MG63 (cell line): ENCODE measurements around the gene CLEC4D. TPM values are rescaled to one million over a fixed set of nuclear protein-coding genes. Genes with fewer than 3 reads are reported as not detected.
"Not testable (repeated sequence)": the region's sequence is repeated elsewhere in the genome, so short reads cannot be mapped to it uniquely, and the experiment has no call there.

Experiments used
- DNase-seq: peaks from one replicate; pipeline ENCODE4 v3.0.0-alpha.2; 2020
- H3K27me3 ChIP-seq: fragments of 250-450 bp; sonication (Bioruptor Pico); 2 replicates; pipeline ENCODE4 v1.5.1; 2020; ENCODE audit warnings: mild to moderate bottlenecking, moderate library complexity
- H3K36me3 ChIP-seq: fragments of 250-450 bp; sonication (Bioruptor Pico); 2 replicates; pipeline ENCODE4 v1.5.1; 2020; ENCODE audit warnings: mild to moderate bottlenecking, moderate library complexity
- H3K4me3 ChIP-seq: fragments of 250-450 bp; sonication (Bioruptor Pico); 2 replicates; pipeline ENCODE4 v1.5.1; 2020; ENCODE audit warnings: mild to moderate bottlenecking, moderate library complexity
- H3K9me3 ChIP-seq: fragments of 250-450 bp; sonication (Bioruptor Pico); 2 replicates; pipeline ENCODE4 v1.5.1; 2020; ENCODE audit warnings: mild to moderate bottlenecking, moderate library complexity
- total RNA-seq: library from RNA; depleted of rRNA; stranded (reverse); fragments of >200 nt; shearing (Covaris generic); gene quantifications from 2 replicates; pipeline ENCODE4 v1.2.3, GENCODE V29; 2014; ENCODE audit warnings: low replicate concordance; rRNA removed

The CLEC4D gene
- not detected in 2 replicates for total RNA-seq

- no peak within 1 kb of the TSS for H3K4me3 ChIP-seq
- no peaks in the 10 kb centered on the region for H3K9me3 ChIP-seq
- DNase-seq, result no peak
- peaks cover 22% of the 10 kb centered on the region for H3K27me3 ChIP-seq
- no peaks in the 10 kb centered on the region for H3K36me3 ChIP-seq
These were observed at the start of gene CLEC4D for GRCh38 chr12:8513256-8513655. TSS of gene CLEC4D (plus strand) at chr12:8513503. CDS start at chr12:8513733, 230 bp downstream.

DNA sequence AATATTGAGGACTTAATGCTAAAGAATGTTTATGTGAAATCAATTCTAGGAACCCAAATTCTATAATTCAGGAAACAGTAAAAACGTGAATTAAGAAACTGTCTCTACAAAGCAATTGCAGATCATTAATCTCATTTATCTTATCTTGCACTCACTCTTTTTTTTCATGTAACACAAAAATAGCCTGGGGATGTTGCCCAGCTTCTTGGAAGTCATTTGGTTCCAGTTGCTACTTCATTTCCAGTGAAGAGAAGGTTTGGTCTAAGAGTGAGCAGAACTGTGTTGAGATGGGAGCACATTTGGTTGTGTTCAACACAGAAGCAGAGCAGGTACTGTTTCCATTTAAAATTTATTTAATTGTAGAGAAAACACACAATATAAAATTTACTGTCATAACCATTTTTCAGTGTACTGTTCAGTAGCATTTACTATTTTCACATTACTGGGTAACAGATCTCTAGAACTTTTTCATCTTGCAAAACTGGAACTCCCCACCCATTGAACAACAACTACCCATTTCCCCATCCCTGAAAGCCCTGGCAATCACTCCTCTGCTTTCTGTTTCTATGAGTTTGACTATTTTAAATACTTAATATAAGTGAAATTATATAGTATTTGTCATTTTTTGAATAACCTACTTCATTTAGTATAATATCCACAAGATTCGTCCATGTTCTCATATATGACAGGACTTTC is 47.9 kb upstream of the CLEC4D start:
- Histone ChIP-seq H3K27me3 (peaks cover 18% of the 10 kb centered on the region), H3K4me3 (no peak overlapping the region), H3K9me3 (no peaks in the 10 kb centered on the region; the same call in 1 of the 2 replicates), H3K36me3 (no peaks in the 10 kb centered on the region)
- no peak for DNase-seq

GRCh38 chr12:8466241-8466640 is 47.1 kb upstream of the CLEC4D start:
- no peaks in the 10 kb centered on the region for H3K36me3 ChIP-seq
- DNase-seq, result no peak
- no peaks in the 10 kb centered on the region; the same call in 1 of the 2 replicates for H3K9me3 ChIP-seq
- H3K4me3 ChIP-seq, result no peak overlapping the region
- peaks cover 21% of the 10 kb centered on the region for H3K27me3 ChIP-seq

DNA sequence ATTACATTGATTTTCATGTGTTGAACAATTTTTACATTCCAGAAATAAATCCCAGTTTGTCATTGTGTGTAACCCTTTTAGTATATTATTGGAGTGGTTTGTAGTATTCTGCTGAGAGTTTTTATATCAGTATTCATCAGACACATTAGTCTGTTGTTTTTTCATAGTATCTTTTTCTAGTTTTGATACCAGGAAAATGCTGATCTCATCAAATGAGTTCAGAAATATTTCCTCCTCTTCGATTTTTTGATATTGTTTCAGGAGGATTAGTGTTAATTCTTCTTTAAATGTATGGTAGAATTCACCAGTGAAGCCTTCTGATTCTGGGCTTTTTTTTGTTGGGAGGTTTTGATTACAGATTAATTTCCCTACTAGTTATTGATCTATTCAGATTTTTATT is 42.2 kb upstream of the CLEC4D start:
- no peaks in the 10 kb centered on the region for H3K36me3 ChIP-seq
- H3K4me3 ChIP-seq, result no peak overlapping the region
- no peak for DNase-seq
- no peaks in the 10 kb centered on the region; the same call in 1 of the 2 replicates for H3K9me3 ChIP-seq
- peaks cover 4% of the 10 kb centered on the region; the same call in 1 of the 2 replicates for H3K27me3 ChIP-seq

DNA sequence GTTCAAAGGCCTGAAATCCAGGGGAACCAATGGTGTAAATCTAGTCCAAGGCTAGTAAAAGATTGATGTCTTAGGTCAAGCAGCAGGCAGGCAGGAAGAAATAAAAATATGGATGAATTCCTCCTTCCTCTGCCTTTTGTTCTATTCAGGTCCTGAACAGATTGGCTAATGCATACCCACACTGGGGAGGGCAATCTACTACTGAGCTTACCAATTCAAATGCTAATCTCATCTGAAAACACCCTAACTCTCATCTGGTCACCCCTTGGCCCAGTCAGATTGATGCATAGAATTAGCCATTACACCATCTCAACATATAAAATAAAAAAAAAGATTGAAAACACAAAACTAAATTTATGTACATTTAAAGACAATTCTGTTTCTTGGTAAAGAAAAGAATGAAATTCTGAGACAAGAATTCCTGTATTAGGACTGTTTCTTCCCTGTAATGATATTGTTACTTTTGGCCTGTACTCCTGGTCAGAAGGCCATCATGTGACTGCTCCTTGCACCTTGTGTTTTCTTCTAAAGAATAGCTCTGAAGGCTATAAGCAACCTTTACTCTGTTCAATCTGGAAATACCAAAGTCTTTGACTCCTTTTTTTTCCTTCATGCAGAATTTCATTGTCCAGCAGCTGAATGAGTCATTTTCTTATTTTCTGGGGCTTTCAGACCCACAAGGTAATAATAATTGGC is 37.6 kb upstream of the CLEC4D start:
- Histone ChIP-seq H3K36me3 (no peaks in the 10 kb centered on the region), H3K27me3 (peaks cover 5% of the 10 kb centered on the region), H3K4me3 (no peak overlapping the region), H3K9me3 (no peaks in the 10 kb centered on the region)
- DNase-seq, result no peak

DNA sequence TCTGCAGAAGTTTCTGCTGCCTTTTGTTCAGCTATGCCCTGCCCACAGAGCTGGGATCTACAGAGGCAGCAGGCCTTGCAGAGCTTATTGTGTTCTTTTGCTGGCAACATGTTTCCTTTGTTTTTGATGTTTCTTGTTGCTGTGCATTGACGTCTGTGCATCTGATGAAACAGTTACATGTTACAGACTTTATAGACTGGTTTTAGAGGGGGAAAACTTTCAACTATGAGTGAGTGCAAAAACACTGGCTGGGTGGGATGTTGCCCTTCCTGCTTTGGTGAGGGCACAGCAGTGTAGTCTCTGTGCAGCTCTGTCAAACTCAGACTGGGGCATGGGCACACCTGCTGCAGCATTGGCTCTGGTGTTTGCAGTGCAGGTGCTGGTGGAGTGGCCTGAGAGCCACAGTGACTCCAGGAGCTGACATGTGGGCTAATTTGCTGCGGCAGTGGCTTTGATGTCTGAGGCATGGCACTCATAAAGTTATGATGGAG is 30.7 kb upstream of the CLEC4D start:
- H3K36me3 ChIP-seq, result no peaks in the 10 kb centered on the region
- H3K27me3 ChIP-seq, result peaks cover 2% of the 10 kb centered on the region; the same call in 1 of the 2 replicates
- DNase-seq, result no peak
- H3K9me3 ChIP-seq, result no peaks in the 10 kb centered on the region
- no peak overlapping the region for H3K4me3 ChIP-seq

DNA sequence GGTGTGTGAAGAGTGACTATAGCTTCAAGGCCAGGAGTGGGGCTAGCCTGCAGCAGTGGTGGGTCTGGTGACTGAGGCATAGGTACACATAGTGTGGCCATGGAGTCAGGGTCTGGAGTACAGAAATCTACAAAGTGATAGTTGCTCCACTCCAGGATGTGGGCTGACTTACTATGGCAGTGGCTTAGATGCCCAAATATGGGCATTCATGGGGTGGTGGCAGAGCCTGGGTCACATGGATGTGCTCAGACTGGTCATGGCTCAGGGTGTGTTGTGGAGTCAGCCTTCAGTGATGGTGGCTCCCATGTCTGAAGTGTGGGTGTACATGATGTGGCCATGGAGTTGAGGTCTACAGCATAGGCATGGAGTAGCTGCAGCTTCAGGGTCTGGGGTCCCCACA is 30.2 kb upstream of the CLEC4D start:
- H3K27me3 ChIP-seq, result no peaks in the 10 kb centered on the region
- H3K36me3 ChIP-seq, result no peaks in the 10 kb centered on the region
- DNase-seq, result no peak
- no peaks in the 10 kb centered on the region for H3K9me3 ChIP-seq
- no peak overlapping the region for H3K4me3 ChIP-seq

DNA sequence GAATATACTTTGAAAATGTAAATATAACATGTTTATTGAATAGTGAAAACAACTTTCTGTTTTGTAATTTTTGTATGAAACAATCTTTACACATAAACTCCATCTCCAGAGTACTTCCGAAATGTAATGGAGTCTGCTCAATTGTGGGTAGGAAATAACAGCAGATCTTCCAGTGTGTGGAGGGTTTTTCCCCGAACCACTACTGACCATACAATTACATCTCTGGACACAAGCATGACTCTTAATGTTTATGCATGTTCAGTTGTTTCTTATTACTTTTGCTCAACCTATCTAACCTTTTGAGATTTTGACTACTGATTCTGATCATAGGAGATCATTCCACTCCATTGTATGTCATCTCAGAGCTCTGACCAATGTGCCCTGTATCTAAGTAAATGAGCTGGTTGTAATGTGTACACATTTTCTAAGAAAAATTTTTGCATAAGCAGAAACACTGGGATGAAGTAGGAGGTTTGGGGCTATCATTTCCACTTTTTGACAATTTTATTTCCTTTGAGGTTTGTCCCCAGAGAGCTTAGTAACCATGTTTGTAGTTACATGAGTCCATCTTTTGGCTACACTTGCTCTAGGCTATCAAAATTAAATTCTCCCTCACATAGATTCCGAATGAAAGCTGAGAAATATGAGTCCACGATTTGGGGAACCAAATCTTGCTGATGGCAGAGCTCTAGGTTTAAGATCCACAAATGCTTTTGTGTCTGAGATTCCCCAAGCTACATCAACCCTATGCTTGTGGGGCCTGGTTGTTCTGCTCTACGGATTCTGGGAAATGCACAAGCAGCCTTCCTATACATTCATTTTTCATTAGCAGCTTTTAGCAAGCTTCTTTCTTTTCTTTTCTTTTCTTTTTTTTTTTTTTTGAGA is 21.4 kb upstream of the CLEC4D start:
- Histone ChIP-seq H3K9me3 (no peaks in the 10 kb centered on the region), H3K27me3 (peaks cover 11% of the 10 kb centered on the region; the same call in 1 of the 2 replicates), H3K4me3 (no peak overlapping the region), H3K36me3 (no peaks in the 10 kb centered on the region)
- no peak for DNase-seq

GRCh38 chr12:8493084-8493483 is 20.2 kb upstream of the CLEC4D start:
- no peaks in the 10 kb centered on the region for H3K9me3 ChIP-seq
- H3K27me3 ChIP-seq, result peaks cover 17% of the 10 kb centered on the region; the same call in 1 of the 2 replicates
- DNase-seq, result no peak
- no peaks in the 10 kb centered on the region for H3K36me3 ChIP-seq
- no peak overlapping the region for H3K4me3 ChIP-seq

DNA sequence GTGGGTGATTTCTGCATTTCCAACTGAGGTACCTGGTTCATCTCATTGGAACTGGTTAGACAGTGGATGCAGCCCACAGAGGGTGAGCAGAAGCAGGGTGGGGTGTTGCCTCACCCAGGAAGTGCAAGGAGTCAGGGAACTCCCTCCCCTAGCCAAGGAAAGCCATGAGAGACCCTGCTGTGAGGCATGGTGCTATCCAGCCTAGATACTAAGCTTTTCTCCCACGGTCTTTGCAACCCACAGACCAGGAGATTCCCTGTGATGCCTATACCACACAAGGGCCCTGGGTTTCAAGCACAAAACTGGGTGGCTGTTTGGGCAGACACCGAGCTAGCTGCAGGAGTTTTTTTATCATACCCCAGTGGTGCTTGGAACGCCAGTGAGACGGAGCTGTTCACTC is 17.6 kb upstream of the CLEC4D start:
- not testable (repeated sequence) for H3K36me3 ChIP-seq, DNase-seq, H3K9me3 ChIP-seq

GRCh38 chr12:8496074-8496473 is 17.2 kb upstream of the CLEC4D start:
- not testable (repeated sequence) for H3K4me3 ChIP-seq, H3K9me3 ChIP-seq, H3K36me3 ChIP-seq, DNase-seq
- peaks cover 18% of the 10 kb centered on the region for H3K27me3 ChIP-seq

More for the DNA sequence above, 17.6 kb upstream of the CLEC4D start:
- H3K27me3 ChIP-seq, result peaks cover 18% of the 10 kb centered on the region
- not testable (repeated sequence) for H3K4me3 ChIP-seq

- Histone ChIP-seq H3K27me3 (peaks cover 14% of the 10 kb centered on the region), H3K36me3 (no peaks in the 10 kb centered on the region), H3K9me3 (no peaks in the 10 kb centered on the region), H3K4me3 (no peak overlapping the region)
- no peak for DNase-seq
These were observed 13.7 kb upstream of the CLEC4D start for GRCh38 chr12:8499616-8500015.

GRCh38 chr12:8501720-8502119 is 11.6 kb upstream of the CLEC4D start:
- peaks cover 17% of the 10 kb centered on the region for H3K27me3 ChIP-seq
- no peak overlapping the region for H3K4me3 ChIP-seq
- H3K9me3 ChIP-seq, result no peaks in the 10 kb centered on the region
- no peak for DNase-seq
- no peaks in the 10 kb centered on the region for H3K36me3 ChIP-seq

GRCh38 chr12:8504351-8504750 is 9.0 kb upstream of the CLEC4D start:
- peaks cover 3% of the 10 kb centered on the region for H3K27me3 ChIP-seq
- DNase-seq, result no peak
- no peaks in the 10 kb centered on the region for H3K9me3 ChIP-seq
- no peak overlapping the region for H3K4me3 ChIP-seq
- H3K36me3 ChIP-seq, result no peaks in the 10 kb centered on the region

- Histone ChIP-seq H3K36me3 (no peaks in the 10 kb centered on the region), H3K4me3 (no peak overlapping the region), H3K9me3 (no peaks in the 10 kb centered on the region), H3K27me3 (peaks cover 3% of the 10 kb centered on the region; the same call in 1 of the 2 replicates)
- no peak for DNase-seq
These were observed 5.7 kb upstream of the CLEC4D start for GRCh38 chr12:8507596-8507995.

DNA sequence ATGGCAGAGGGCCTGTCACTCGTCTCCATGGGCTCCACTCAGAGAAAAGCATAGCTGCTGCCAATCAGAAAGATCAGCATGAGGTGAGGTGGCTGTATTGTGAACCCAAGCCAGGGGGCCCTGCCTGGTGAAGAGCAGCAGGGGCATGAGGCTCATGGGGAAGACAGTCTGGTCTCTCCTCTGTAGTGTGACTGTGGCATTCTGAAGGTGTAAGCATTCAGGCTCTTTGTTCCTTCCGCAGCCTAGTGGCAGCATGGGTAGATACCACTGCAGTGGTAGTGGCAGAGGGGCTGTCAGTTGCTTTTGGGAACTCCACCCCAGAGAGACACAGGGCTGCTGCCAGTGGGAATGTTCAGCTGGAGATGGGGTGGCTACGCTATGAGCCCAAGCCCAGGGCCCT is 5.1 kb upstream of the CLEC4D start:
- Histone ChIP-seq H3K27me3 (peaks cover 7% of the 10 kb centered on the region; the same call in 1 of the 2 replicates), H3K9me3 (no peaks in the 10 kb centered on the region), H3K36me3 (no peaks in the 10 kb centered on the region), H3K4me3 (no peak overlapping the region)
- DNase-seq, result no peak
